Lower leg skin (tissue), 4 donors: ENCODE measurements around the gene USP34. TPM values are rescaled to one million over a fixed set of nuclear protein-coding genes. Genes with fewer than 3 reads are reported as not detected.
"Not testable (repeated sequence)": the region's sequence is repeated elsewhere in the genome, so short reads cannot be mapped to it uniquely, and the experiment has no call there.

Experiments
- DNase-seq, 2 donors: peaks; one replicate each; pipeline ENCODE4 v3.0.0-alpha.2; 2019; ENCODE audit warnings: low spot score in 2 of 2
- H3K4me3 ChIP-seq: fragments of 200-600 bp; sonication (generic); 2 replicates; pipeline ENCODE4 v1.5.1; 2017; ENCODE audit warnings: mild to moderate bottlenecking, low read depth; ENCODE audit not compliant: poor library complexity, severe bottlenecking
- CTCF ChIP-seq, 3 donors: fragments of 450-650 bp; IDR thresholded peaks; one replicate each; pipeline ENCODE4 v1.5.1; 2016; ENCODE audit warnings: antibody characterized with exemption in 3 of 3, mild to moderate bottlenecking in 3 of 3, moderate library complexity in 2 of 3
- POLR2A ChIP-seq, 2 donors: fragments of 450-650 bp; IDR thresholded peaks; one replicate each; pipeline ENCODE4 v1.6.1; 2016 to 2017; ENCODE audit warnings: antibody characterized with exemption in 2 of 2, mild to moderate bottlenecking in 1 of 2, moderate library complexity in 1 of 2
- WGBS, 2 donors: methylation state at CpG; one replicate each; pipeline ENCODE4 v1.1.5; 2018; 5-methylcytosine and 5-hydroxymethylcytosine counted together
- intact Hi-C: fragments of 100-400 bp; cut with DNase I; formaldehyde crosslinking; loops from one replicate; pipeline ENCODE4 v1.15.0; 2023; ENCODE audit warnings: low total_unique reads
- total RNA-seq, 4 donors: library from RNA; depleted of rRNA; stranded (reverse); fragments of >200 nt; gene quantifications; one replicate each; pipeline ENCODE4 v1.1.0, GENCODE V29; 2016

USP34 gene
- total RNA-seq, 4 donors from 2014 or later = 84.3 to 181 (median 98.1) TPM

DNA sequence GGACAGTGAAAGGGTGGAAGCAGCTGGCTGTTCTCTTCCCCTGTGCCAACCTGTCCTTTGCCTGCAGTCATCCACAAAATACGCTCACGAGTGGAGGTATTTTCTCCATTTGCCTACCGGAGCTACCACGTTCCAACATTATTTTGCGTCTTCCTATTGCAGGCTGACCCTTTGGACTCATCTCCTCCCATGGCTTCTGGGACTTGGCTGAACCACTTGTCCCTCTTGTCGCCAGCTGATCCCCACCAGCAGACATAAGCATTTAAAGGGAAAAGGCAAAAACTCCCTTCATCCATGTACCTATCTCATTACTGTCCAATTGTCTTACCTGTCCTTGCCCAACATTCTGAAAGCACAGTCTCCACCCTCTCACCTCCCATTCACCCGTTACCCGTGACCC is 295.9 kb downstream of the USP34 start:
- 85 to 86% methylated on average over 8 of the region's 8 CpGs for WGBS, 2 donors
- intact Hi-C loops = loop anchor here (5.0 kb wide), 1 partner anchor 298 kb away; no protein-coding TSS in a partner anchor

GRCh38 chr2:61173116-61173515 is 297.8 kb downstream of the USP34 start:
- H3K4me3 ChIP-seq = no peak overlapping the region
- DNase-seq = no peak
- WGBS, 2 donors = 52 to 59% methylated on average over 4 of the region's 4 CpGs
- intact Hi-C loops = no loop called here
- TF ChIP-seq POLR2A (IDR thresholded peaks at IDR 0.05) = no peak
- no peak for TF ChIP-seq CTCF (IDR thresholded peaks at IDR 0.05)

More for the DNA sequence above, 295.9 kb downstream of the USP34 start:
- H3K4me3 ChIP-seq = no peak overlapping the region
- no peak for DNase-seq
- TF ChIP-seq CTCF (IDR thresholded peaks at IDR 0.05) (no peak), POLR2A (IDR thresholded peaks at IDR 0.05) (no peak)

DNA sequence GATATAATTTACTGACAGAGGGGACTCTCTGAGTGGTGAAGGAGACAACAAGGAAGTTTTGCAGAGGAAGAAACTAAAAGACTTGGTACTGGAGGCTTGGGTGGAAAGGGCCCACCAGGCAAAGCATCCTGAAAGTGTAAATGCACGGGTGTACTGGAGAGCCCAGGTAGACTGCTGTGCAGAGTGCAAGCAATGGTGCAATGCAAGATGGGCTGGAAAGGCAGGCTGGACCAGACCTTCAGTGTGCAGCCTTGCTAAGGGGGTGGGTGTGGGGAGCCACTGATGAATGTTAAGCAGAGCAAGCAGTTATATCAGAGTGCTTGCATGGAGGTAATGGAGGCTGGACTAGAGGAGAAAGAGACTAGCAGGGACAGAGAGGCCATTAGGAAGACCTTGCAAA is 298.2 kb downstream of the USP34 start:
- 68 to 78% methylated on average over 1 of the region's 1 CpG for WGBS, 2 donors
- intact Hi-C loops = no loop called here
- DNase-seq = no peak
- TF ChIP-seq CTCF (IDR thresholded peaks at IDR 0.05) = no peak
- TF ChIP-seq POLR2A (IDR thresholded peaks at IDR 0.05) = no peak
- H3K4me3 ChIP-seq = no peak overlapping the region

DNA sequence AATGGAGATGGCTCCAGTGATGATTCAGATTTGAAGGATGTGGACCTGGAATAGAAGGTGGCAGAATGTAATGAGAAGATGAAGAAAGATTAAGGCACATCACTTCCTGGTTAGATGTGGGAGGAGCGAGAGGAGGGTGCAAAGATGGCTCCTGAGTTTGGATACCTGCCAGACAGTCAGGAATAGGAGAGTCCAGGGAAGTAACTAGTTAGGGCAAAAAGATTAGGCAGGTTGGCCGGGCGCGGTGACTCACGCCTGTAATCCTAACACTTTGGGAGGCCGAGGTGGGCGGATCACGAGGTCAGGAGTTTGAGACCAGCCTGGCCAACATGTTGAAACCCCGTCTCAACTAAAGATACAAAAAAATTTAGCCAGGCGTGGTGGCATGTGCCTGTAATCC is 303.3 kb downstream of the USP34 start:
- no peak for DNase-seq
- TF ChIP-seq CTCF (IDR thresholded peaks at IDR 0.05) (no peak), POLR2A (IDR thresholded peaks at IDR 0.05) (no peak)
- intact Hi-C loops = no loop called here
- WGBS, 2 donors = 94 to 95% methylated on average over 10 of the region's 10 CpGs
- H3K4me3 ChIP-seq = no peak overlapping the region

GRCh38 chr2:61165946-61166345 is 304.9 kb downstream of the USP34 start:
- no peak overlapping the region for H3K4me3 ChIP-seq
- WGBS, 2 donors = 83 to 88% methylated on average over 3 of the region's 3 CpGs
- intact Hi-C loops = no loop called here
- no peak for DNase-seq
- TF ChIP-seq CTCF (IDR thresholded peaks at IDR 0.05) = no peak
- TF ChIP-seq POLR2A (IDR thresholded peaks at IDR 0.05) = no peak

DNA sequence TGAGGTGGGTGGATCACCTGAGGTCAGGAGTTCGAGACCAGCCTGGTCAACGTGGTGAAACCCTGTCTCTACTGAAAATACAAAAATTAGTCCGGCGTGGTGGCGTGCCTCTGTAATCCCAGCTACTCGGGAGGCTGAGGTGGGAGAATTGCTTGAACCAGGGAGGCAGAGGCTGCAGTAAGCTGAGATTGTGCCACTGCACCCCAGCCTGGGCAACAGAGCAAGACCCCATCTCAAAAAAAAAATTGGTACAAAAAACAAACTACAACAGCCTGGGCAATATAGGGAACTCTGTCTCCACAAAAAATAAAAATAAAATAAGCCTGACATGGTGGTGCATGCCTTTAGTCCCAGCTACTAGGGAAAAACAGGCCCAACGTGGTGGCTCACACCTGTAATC is 305.8 kb downstream of the USP34 start:
- intact Hi-C loops, DNase-seq, H3K4me3 ChIP-seq: not testable (repeated sequence)
- 96 to 97% methylated on average over 7 of the region's 7 CpGs for WGBS, 2 donors
